ENCODE results near the gene NOL6. TPM values are rescaled to one million over a fixed set of nuclear protein-coding genes. Genes with fewer than 3 reads are reported as not detected.
"Not testable (repeated sequence)": the region's sequence is repeated elsewhere in the genome, so short reads cannot be mapped to it uniquely, and the experiment has no call there.

NOL6 gene
- total and polyA plus RNA-seq, 2 experiments from 2014 or later: 17.2 to 18.6 TPM

- TF ChIP-seq CTCF (IDR thresholded peaks at IDR 0.05; ENCODE audit: low read depth, low read length): no peak
- Histone ChIP-seq H3K27ac (no peak overlapping the region), H3K27me3 (no peaks in the 10 kb centered on the region), H3K36me3 (peaks cover 13% of the 10 kb centered on the region), H3K4me3 (no peak overlapping the region), H3K4me1 (ENCODE audit: low read depth) (no peaks in the 10 kb centered on the region), H3K9me3 (ENCODE audit: low read depth) (no peaks in the 10 kb centered on the region)
- no peak for DNase-seq (ENCODE audit: low read depth in 1 of 2, low spot score in 1 of 2)
Observed at GRCh38 chr9:33458444-33458843, 15.3 kb downstream of the NOL6 start.

GRCh38 chr9:33455945-33456344 lies 17.8 kb downstream of the NOL6 start:
- Histone ChIP-seq H3K9me3 (ENCODE audit: low read depth) (no peaks in the 10 kb centered on the region), H3K27ac (no peak overlapping the region), H3K36me3 (no peaks in the 10 kb centered on the region), H3K27me3 (no peaks in the 10 kb centered on the region), H3K4me1 (ENCODE audit: low read depth) (no peaks in the 10 kb centered on the region), H3K4me3 (no peak overlapping the region)
- no peak for DNase-seq (ENCODE audit: low read depth in 1 of 2, low spot score in 1 of 2)
- no peak for TF ChIP-seq CTCF (IDR thresholded peaks at IDR 0.05; ENCODE audit: low read depth, low read length)

GRCh38 chr9:33455456-33455855 lies 18.3 kb downstream of the NOL6 start:
- H3K9me3 ChIP-seq (ENCODE audit: low read depth); H3K27me3 ChIP-seq; H3K4me3 ChIP-seq; DNase-seq (ENCODE audit: low read depth in 1 of 2, low spot score in 1 of 2); H3K36me3 ChIP-seq; H3K27ac ChIP-seq; H3K4me1 ChIP-seq (ENCODE audit: low read depth): not testable (repeated sequence)

- not testable (repeated sequence) for DNase-seq (ENCODE audit: low read depth in 1 of 2, low spot score in 1 of 2); H3K9me3 ChIP-seq (ENCODE audit: low read depth); H3K4me1 ChIP-seq (ENCODE audit: low read depth); H3K27ac ChIP-seq; H3K27me3 ChIP-seq; H3K4me3 ChIP-seq; H3K36me3 ChIP-seq
Observed at GRCh38 chr9:33454661-33455026, 19.1 kb downstream of the NOL6 start.

- Histone ChIP-seq H3K27ac (no peak overlapping the region), H3K4me3 (no peak overlapping the region), H3K9me3 (ENCODE audit: low read depth) (no peaks in the 10 kb centered on the region), H3K27me3 (no peaks in the 10 kb centered on the region), H3K36me3 (no peaks in the 10 kb centered on the region), H3K4me1 (ENCODE audit: low read depth) (no peaks in the 10 kb centered on the region)
- TF ChIP-seq CTCF (IDR thresholded peaks at IDR 0.05; ENCODE audit: low read depth, low read length): no peak
- no peak for DNase-seq (ENCODE audit: low read depth in 1 of 2, low spot score in 1 of 2)
Observed at GRCh38 chr9:33453999-33454660, 19.6 kb downstream of the NOL6 start.

GRCh38 chr9:33453286-33453860 lies 20.4 kb downstream of the NOL6 start:
- no peak for DNase-seq (ENCODE audit: low read depth in 1 of 2, low spot score in 1 of 2)
- no peaks in the 10 kb centered on the region for H3K9me3 ChIP-seq (ENCODE audit: low read depth)
- H3K4me3 ChIP-seq: no peak overlapping the region
- H3K36me3 ChIP-seq: no peaks in the 10 kb centered on the region
- H3K27me3 ChIP-seq: no peaks in the 10 kb centered on the region
- no peak for TF ChIP-seq CTCF (IDR thresholded peaks at IDR 0.05; ENCODE audit: low read depth, low read length)
- no peaks in the 10 kb centered on the region for H3K4me1 ChIP-seq (ENCODE audit: low read depth)
- no peak overlapping the region for H3K27ac ChIP-seq
